Superior temporal gyrus (tissue), 1 donor: ENCODE data around the gene CDH24.
A peak's percentile ranks its signal among the peaks of the same experiment; 100 is the strongest.
"Not testable (repeated sequence)": the region's sequence is repeated elsewhere in the genome, so short reads cannot be mapped to it uniquely, and the experiment has no call there.

ENCODE experiments used
- DNase-seq: peaks from one replicate; pipeline ENCODE4 v3.0.0-alpha.2; 2016; ENCODE audit errors: extremely low spot score

The CDH24 gene

DNA sequence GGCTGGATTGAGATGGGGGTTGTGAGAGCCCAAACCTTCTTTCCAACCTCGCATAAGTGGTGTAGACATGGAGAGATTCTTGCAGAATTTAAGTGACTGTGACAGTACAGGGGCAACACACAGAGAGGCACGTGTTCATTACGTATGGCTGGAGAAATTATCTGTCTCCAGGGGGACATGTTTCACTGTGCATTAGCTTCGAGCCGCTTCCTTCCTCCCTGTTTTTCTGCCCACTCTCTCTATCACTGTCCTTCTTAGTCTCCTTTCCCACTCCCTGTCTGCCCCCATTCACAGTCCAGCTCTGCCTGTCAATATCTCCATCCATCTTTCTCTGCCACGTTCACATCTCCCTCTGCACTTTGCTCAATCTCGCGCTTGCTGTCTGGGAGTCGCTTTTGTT, 35.9 kb downstream of the CDH24 start:
- DNase-seq = no peak

- no peak for DNase-seq
These were observed 36.9 kb downstream of the CDH24 start for GRCh38 chr14:23020143-23021128.

GRCh38 chr14:23018107-23018506, 39.2 kb downstream of the CDH24 start:
- DNase-seq = no peak

GRCh38 chr14:23017091-23017490, 40.2 kb downstream of the CDH24 start:
- no peak for DNase-seq

- DNase-seq = no peak
These were observed 41.7 kb downstream of the CDH24 start for GRCh38 chr14:23015618-23016017.

GRCh38 chr14:23013749-23014054, 43.6 kb downstream of the CDH24 start:
- DNase-seq = not testable (repeated sequence)

DNA sequence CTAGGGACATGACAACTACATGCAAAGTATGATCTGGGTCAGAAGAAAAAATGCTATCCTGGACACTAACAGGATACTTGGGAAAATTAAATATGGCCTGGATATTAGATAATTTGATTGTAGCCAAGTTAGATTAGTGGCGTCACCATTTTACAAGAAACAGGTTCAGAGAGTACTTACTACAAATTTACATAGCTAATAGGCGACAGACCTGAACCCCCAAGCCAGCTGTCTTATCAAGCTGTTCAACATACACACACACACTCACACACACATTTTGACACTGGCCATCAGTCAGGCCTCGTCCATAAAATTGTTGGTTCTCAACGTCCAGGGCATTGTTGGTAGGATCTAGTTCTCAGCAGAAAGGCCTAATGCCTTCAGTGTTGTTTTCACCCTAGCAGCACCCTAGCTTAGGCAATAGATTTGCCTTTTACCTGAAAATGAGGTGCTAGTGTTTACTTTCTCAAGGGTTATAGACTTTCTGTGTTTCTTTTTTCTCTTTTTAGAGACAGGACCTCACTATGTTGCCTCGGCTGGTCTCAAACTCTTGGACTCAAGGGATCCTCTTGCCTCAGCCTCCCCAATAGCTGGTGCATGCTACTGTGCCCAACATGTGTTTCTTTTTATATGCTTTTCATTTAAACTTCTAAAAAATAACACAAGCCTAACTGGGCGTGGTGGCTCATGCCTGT, 44.1 kb downstream of the CDH24 start:
- DNase-seq = no peak

DNA sequence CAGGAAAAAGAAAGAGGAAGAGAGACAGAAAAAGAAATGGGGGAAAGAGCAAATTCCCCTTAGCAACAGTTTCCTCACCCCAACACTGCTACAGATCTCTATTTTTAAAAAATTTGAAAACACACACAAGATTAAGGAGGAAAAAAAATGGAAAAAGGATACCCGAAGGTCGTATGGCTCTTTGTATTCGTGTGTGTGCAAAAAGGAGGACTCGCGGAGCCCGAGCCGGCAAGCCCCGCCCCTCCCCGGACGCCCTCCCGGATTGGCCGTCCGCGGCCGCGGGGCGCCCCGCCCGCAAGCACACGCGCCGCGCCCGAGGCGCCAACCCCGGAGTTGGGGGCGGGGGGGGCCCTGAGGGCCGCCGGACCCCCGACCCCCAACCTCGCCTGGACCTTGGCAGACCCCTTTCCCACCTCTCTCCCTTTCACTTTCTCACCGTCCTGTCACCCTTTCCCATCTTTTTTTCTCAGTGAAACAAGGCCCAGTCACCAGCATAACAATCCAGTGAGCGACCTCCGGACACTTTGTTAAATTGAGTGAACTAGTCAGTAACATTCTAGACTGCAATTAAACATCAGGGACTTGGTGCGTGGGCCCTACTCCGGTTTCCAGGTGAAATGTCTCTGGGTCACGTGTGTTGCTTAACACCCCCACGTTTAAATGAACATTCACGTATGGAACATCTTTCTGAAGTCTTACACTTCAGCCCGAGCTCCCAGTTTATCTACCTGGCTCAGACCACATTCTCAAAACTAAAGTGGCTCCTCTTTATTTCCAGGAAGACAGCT, 47.2 kb downstream of the CDH24 start, which contains the start of gene C14orf93:
Gene C14orf93, minus strand, starts transcription at position 205 of the 788 bp plus-strand sequence. CDS start 11,120 bp downstream, outside the sequence.
- DNase-seq = peak; percentile 71

- DNase-seq = no peak
These were observed 47.8 kb downstream of the CDH24 start for GRCh38 chr14:23009483-23009938.

DNA sequence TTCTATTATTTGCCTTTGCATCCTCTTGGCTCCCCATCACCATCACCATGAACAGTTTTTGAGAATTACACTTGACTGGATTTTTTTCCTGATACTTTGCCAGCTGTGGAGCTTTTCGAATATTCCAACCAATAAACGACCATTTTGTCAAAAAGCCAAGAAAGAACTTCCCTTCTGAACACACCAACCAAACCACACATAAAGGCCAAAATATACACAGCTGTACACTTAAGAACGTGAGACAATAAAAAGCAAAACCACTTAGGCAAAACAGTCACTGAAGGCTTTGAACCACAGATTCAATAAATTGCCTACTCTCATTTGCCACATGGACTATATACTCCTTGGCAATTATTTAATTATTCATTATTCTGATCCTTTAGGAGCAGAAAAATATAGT, 48.5 kb downstream of the CDH24 start:
- DNase-seq = no peak

DNA sequence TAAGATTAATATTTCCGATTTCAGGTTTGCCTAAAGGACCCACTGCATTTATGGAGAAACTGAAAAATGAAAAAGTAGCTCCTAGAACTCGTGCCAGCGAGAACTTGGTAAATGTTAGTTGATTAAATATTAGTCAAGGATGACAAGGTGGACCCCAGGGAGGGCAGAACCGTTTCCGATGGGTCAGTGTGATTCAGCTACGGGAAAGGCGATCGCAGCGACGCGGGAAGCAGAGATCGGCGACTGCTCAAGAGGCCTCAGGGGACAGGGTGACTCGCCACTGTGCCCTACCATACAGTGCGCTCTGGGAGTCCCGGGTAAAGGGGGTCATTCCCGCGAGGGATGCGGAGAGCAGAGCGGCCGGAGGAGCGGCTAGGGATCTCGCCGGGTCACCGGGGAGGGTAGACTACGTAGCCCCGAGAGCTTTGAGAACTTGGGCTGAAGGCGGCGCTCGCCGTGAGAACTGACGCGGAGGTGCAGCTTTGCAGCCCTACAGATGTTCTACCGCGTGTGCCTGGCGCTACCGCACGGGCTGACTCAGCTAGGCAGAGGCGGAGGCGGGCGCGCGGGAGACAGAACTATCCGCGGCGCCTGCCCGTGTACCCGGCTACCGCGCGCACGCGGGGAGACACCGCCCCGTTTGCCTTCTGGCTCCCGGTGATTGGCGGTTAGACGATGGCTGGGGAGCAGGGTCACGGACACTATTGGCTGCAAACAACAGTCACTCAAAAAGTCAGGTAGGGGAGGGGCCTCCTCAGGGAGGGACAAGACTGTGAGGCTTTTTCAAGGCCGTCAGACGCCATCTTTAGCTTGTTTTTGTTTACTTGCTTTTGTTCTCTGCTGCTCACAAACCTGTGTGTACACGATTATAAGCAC, 50.5 kb downstream of the CDH24 start:
- peak; percentile 99 for DNase-seq

DNA sequence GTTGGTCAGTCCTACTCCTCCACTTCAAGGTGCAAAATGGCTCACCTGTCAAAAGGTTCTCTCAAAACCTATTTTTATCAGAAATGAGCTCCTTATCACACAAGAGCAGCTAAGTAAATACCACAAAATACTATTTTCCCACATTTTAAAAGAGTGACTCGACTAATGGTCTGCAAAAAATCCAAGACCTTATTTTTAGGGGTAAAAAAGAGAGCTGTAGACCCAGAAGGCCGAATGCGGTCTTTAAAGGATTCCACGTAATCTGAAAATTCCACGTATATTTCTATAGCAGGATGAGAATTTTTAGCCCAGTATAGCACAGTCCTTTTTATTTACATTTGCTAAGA, 51.2 kb downstream of the CDH24 start:
- no peak for DNase-seq

DNA sequence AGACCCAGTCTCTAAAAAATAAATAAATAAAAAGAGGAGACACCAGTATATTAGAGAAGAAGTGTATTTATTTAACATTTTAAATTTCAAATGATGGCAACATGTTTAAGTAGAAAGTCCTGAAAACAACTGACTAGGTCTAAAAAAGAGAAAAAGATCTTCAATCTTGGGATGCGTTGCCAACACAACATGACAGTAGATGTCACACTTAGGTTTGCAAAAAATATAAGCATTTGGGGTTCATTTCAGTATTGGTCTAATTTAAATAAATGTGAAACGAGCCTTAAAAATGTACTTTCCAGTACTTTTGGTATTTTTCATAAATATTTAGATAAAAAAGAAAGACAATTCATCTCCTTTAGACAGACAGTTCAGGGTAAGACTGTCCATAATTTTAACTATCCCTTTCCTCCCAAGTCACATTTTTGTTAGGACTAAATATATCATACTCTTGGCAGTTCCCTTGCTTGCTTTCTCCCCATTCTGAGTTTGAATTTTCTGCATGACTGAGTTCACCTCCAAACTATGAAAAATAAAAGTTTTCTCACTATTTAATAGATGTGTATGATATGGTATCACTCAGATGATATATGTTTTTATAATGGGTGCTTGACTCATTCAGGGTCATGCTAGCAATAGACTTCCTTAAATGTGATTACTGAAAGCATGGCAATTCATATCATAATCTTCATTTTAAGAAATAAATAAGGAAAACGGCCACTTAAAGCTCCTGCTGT, 51.7 kb downstream of the CDH24 start:
- no peak for DNase-seq

DNA sequence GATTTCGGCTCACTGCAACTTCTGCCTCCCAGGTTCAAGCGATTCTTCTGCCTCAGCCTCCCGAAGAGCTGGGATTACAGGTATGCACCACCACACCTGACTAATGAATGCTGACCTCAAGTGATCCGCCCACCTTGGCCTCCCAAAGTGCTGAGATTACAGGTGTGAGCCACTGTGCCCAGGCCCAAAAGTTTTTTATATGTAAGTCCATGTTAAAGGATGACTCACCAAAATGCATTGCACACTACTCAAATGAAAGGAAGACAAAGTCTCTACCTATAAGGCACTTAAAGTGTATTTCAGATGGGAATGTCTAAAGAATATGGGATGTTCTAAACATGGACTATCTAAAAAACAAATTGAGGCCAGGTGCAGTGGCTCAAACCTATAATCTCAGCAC, 53.0 kb downstream of the CDH24 start:
- DNase-seq = not testable (repeated sequence)

GRCh38 chr14:23002592-23002991, 54.7 kb downstream of the CDH24 start:
- DNase-seq = no peak

GRCh38 chr14:23000860-23001259, 56.5 kb downstream of the CDH24 start:
- DNase-seq = no peak

DNA sequence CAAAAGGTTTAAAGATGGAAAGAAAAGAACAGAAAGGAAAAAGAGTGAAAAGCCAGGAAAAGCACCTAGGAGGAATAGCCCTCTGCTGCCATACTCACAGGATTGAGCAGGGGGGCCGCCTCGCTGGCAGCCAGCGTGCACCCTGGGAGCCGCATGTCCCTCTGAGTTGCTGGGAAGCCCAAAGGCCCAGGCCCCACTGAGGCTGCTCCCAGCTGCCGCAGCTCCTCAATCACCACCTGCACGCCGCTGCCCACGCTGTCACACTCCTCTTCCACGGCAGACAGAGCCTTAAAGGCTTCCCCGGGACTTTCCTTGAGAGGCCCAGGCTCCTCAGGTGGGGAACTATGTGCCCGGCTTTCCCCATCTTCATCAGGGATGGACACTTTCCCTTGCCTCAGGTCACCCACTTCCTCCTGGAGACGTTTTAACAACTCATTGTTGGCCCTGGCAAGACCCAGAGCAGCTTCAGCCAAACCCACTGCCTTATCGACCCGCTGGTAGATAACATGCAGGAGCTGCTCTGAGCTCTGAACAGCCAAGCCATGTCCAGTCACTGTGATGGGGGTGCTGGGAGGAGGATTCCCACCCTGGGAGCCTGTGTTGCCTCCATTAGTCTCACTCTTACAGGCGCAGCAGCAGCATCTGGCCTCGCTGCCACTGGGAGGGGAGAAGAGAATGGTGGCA, 58.8 kb downstream of the CDH24 start:
- no peak for DNase-seq

- DNase-seq = no peak
These were observed 59.5 kb downstream of the CDH24 start for GRCh38 chr14:22997676-22998323.
